HL-60/S4 (cell line): ENCODE data around the gene NUCKS1.

Source experiments
- in situ Hi-C: fragments of 300-500 bp; cut with MboI; formaldehyde crosslinking; loops from 2 replicates; pipeline ENCODE4 v1.14.3; 2022; ENCODE audit warnings: low sequenced_read_pairs

The NUCKS1 gene

DNA sequence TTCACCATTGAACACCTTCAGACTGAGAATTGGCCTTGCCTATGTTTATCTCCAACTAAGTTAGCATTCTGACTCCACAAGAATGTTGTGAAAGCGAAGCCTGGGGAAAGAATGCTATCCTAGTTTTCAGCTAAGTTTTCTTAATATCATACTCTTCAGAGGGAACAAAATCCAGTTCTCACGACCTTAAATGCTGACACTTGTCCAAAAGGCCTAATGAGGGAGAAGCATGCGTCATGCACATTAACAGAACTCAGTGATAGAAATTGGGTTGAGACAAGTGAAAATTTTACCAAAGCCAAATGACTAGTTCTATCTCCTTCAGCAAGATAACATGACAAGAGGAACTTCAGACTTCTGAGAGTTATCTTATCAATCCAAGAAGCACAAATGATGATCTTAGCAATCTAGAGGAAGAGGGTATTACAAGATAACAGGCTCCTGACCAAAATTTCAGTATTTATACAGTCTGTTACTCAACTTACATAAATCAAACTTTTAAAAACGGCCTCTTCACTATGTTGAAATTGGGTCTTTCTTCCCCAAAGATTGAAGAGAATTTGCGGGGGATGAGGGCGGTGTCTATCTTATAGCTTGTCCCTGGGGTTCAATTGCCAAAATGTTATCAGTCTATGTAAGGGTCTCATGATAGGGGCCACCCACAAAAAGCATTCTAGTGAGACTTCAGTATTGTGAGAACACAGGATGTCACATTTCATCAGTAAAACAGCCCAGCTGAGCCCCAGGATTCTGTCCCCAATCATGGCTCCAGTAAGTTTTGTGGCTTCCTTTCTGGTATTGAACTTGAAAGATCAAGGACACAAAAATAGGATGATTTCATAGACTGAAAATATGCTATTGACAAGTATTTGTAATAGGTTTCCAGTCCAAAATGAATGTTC lies 43.1 kb downstream of the NUCKS1 start:
- in situ Hi-C loops: no loop called here

DNA sequence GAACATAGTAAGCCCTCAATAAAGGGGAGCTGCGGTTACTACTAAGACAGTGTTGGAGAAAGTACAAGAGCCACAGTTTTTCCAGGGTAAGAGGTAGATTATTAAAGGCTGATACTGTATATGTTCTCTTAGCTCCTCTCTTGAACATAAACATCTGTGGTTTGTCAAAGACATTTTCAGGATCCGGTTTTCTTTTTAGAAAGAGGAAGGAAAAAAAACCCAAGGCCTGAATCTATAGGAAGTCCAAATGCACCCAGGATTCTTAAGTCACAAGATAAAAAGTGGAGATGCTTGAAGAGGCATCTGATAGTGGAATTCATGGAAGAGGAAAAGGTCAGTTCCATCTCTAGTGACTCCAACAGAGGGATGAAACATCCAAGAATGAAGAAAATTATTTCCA lies 45.1 kb downstream of the NUCKS1 start:
- in situ Hi-C loops: no loop called here

DNA sequence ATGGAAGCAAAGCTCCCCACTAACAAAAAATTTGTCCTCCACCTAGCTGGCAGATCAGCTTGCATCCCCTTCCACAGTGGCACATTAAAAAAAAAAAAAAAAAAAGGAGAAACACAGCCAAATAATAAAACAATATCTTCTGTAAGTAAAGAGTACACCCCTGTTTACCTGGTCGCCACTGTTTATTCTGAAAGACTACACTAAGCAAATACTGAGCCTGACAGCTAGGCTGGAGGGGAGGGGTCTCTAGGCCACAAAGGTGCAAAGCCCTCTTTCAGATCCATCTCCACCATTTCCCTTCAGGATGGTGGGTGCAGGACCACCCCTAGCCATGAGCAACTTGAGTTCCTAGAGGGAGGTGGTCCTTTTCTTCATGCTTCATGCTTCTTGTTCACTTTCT lies 46.9 kb downstream of the NUCKS1 start:
- in situ Hi-C loops: no loop called here

DNA sequence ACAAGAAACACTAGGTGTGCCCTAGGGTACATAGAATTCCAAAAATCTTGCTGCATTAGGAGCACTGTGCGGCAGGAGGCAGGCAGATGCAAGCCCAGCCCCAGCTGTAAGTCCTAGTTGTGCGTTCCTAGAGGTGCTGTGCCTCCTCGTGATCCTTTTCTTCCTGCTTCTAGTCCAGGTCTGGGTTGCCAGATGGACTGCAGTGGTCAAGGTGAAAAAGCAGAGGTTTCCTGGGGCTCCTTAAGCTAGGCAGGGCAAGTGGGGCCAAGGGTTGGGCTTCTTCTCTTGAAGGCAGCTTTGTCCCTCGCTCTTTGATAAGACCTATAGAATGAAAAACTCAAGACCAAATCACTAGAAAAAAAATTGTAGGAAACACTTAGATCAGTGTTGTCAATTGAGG lies 48.1 kb downstream of the NUCKS1 start:
- in situ Hi-C loops: no loop called here

DNA sequence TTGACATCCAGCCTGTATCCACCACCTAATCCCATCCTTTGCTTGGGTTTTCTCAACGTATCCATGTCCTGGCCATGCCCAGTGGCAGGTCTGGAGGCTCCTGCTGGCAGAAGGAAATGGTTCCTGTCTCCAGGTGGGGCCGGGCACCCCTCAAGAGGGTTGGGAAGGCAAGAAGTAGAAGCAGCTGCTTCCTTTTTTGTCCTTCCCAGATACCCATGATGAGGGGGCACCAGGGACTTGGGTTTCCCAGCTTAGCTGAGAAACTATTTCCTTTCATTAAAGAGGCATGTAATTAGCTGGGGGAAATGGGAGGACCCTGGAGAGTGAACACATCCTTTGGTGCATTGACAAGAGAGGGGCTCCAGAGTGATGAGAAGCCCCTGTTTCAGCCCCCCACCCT lies 48.6 kb downstream of the NUCKS1 start:
- in situ Hi-C loops: no loop called here

DNA sequence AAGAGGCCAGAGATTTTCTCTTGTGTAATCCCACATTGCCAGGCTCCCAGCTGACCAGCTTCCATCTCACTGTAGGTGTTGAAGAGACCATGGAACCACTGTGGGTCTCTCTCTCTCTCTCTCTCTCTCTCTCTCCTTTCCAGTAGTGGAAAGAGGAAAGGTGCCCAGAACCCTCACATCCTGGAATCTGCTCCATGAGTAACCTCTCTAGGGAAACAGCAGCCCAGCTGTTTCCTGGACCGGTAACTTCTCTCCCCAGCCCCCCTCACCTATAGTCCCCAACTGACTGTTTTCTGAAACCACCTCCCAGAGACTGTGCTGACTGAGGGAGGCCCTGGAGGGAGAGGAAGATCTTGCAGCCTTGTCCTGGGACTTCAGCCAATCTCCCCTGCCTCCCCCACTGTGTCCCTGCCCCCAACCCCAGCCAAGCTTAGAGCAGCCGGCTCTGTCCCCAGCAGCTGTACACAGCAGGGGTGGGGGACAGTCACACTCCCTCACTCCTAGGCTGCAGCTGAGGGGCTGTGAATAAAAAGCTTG lies 49.0 kb downstream of the NUCKS1 start:
- in situ Hi-C loops: no loop called here

DNA sequence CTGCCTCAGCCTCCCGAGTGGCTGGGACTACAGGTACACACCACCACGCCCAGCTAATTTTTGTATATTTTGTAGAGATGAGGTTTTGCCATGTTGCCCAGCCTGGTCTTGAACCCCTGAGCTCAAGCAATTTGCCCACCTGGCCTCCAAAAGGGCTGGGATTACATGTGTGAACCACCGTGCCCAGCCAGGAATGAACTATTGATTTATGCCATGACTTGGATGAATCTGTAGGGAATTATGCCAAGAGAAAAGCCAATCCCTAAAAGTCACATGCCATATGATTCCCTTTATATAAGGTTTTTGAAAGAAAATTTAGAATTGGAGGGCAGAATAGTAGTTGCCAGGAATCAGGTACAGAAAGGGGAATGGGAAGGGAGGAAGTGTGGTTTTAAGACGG lies 50.6 kb downstream of the NUCKS1 start:
- in situ Hi-C loops: no loop called here

DNA sequence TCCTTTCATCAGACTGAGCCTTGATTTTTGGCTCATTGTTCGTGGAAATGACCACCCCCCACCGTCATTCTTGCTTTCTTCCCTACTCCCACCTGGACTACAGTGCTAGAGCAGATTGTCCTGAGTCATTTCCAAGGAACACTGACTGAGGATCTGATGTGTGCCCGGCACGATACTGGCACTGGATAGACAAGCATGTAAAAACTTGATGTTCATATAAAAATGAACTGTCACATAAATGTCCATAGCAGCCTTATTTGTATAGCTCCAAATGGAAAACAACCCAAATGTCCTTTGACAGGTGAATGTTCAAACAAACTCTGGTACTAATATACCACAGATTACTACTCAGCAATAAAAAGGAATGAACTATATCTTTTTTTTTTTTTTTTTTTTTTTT lies 51.1 kb downstream of the NUCKS1 start:
- in situ Hi-C loops: no loop called here

DNA sequence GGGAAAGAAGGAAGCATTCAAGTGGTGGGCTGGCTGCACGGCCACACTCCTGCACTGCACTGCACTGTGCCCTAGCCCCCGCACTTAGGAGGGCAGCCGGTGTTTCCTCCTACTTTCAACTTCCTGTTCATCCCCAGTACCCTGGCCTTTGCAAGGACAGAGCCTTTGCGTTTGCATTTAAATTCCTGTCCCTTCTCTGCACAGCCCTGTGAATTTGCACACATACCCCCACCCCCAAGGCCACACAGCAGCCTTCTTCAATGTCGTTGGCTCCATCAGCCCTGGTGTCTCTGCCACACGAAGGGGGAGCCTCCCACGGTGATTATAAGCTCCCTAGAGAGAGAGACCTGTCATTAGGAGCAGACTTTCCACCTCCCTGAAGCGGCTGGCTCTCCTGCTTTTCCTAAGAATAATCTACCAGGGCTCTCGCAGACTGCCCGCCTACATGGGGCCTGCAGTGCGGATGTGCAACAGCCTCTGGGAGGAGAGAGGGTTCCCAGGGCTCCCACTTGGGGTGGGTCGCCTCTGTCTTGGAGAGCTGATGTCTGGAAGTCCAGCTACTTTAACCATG lies 56.5 kb downstream of the NUCKS1 start:
- in situ Hi-C loops: no loop called here

DNA sequence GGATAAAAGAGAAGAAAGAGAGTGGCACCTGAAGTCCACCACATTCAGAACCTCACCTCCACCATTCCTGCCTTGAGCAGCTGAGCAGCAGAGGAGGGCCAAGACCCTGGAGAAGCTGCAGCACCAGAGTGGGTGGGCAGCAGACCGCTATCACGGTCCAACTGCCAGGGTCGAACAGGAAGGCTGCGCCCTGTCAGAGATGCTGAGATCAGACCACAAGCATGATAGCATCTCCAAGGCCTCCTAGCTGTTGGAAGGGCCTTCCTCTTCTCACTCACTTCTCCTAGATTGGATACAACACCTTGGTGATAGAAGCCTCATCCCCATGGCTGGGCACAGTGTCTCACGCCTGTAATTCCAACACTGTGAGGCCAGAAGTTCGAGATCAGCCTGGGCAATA lies 57.6 kb downstream of the NUCKS1 start:
- in situ Hi-C loops: no loop called here

DNA sequence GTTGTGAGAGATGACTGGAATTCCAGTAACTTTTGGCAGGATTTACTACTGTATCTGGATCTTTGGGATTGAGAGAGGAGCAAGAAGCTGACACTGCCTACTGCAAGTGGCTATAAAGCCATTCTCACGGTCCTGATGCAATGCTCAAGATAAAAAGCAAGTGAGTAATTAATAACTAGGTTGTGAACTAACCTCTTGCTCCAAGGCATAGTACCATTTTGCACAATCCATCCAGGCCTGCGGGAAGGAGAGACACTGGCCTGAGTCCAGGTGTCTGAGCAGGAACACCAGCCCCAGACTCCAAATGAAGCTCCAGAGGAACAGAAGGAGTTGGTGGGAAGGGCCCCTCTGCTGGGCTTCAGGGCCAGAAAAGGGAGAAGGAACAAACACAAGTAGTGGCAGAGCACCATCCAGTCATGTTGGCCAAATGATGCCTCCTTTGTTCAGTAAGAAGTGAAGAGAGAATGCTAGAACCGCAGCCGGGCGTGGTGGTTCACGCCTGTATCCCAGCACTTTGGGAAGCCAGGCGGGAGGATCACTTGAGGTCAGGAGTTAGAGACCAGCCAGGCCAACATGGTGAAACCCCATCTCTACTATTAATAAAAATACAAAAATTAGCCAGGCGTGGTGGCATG lies 59.7 kb downstream of the NUCKS1 start:
- in situ Hi-C loops: no loop called here

DNA sequence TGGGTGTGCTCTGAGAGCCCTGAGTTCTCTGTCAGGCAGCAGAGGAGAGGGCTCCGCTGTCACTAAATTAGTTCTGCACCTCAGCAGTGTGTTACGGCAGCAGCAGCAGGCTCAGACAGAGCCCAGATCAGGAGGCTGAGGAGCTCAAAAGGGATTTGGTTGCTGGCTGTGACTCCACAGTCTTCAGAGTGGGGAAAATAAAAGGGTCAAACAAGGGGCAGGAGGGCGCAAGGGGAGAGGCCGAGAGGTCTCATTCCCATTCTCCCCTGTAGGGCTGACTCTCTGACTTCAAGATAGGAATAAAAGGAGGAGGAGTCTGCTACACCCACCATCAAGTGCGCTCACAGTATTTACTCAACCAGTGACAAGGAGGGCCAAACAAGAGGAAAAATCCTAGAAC lies 60.5 kb downstream of the NUCKS1 start:
- in situ Hi-C loops: no loop called here

DNA sequence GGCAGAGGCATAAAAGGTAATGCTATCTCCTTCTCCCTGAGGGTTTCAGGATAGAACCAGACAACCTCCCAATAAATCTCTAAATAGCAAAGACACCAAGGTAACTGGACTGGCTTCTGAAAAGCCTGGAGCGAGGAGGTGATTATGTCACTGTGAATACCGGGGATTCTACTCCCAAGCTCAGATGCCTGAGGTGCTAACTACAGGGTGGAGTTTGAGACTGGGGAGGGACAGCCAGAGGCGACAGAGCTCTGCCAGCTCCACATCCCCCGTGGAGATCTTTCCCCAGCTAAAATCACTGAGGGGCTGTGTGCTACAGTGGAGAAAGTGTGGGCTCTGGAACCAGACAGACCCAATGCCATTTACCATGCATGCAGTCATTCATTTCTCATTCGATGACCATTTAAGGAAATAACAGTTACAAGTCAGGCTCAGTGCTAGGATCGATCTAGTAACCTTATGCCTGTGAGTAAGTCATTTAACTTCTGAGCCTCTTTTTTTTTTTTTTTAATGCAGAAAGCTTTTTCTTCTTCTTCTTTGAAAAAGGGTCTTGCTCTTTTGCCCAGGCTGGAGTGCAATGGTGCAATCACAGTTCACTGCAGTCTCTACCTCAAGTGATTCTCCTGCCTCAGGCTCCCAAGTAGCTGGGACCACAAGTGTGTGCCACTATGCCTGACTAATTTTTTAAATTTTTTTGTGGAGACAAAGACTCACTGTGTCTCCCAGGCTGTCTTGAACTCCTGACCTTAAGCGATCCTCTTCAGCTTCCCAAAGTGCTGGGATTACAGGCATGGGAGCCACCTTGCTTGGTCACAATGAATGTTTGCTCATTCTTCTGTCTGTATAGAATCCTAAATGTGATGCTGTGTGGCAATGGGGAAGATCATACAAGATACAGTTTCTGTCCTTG lies 61.6 kb downstream of the NUCKS1 start:
- in situ Hi-C loops: no loop called here

DNA sequence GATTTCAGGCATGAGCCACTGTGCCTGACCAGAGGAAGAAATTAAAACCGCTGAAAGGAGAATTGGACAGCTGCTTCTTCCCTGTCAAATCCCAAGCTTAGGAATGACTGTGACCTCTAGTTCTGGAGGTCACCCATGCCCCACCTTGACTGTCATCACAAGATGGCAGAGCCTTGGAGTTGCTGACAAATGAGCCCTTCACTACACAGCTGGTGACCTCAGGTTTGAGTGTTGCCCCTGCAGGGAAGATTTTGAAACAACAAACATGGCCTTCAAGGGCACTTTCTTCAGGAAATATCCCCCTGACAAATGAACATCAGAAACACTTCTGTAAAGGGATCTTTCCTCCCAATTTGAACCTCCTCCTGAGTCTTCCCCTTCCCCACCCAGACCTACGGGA lies 62.7 kb downstream of the NUCKS1 start:
- in situ Hi-C loops: no loop called here

DNA sequence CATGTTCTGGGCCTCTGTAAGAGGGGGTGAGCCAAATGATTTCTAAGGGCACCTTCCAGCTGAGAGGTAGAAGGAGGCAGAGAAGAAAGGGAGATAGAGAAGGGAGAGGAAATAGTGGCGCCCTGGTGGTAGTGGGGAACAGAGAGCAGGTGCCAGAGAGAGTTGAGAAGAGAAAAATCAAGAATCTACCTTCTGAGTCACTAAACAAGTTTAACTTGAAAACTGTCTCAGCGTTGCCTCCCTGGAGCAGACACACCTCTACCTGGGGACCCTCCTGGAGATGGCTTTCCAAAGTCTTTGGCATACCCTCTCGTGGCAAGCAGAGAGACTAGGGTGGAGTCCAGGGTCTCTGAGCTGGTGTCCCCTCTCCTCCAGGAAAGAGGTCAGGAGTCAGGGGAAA lies 68.6 kb downstream of the NUCKS1 start:
- in situ Hi-C loops: no loop called here

DNA sequence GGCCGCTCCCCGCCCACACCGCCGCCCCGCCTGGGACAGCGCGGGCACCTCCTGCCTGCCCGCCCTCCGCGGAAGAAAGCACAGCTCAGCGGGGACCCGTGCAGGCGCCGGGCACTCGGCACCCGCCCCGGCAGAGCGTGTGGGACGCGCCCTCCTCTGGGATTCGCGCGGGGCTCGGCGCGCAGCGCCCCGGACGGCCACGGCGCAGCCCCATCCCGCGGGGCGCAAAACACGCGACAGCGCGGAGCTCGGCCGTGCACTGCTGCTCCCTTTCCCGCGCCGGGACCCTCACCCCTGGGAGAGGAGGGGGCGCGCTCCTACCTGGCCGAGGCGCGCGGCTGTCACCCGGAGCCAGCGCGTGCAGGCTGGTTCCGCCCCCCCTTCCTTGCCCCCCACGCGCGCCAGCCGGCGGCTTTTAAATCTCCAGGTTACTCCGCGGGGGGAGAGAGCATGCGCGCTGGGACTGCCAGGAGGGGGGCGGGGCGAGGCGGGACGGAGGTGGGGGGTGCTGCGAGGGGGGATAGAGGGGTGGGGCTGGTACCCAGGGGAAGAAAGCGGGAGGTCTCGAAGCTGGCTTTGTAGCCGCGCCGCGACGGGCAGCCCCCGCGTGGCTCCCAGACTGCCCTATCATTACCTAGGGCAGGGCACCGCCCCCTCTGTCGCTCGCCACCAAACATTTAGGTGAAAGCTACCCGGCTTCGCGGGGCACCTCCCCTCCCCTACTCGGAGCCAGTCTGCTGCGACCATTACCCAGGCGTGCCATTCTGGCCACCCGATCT lies 69.7 kb downstream of the NUCKS1 start, which contains the start of gene SLC45A3:
SLC45A3 (minus strand) TSS at position 437 of the 779 bp plus-strand sequence. CDS start 15,853 bp downstream, outside the sequence.
- in situ Hi-C loops: no loop called here

DNA sequence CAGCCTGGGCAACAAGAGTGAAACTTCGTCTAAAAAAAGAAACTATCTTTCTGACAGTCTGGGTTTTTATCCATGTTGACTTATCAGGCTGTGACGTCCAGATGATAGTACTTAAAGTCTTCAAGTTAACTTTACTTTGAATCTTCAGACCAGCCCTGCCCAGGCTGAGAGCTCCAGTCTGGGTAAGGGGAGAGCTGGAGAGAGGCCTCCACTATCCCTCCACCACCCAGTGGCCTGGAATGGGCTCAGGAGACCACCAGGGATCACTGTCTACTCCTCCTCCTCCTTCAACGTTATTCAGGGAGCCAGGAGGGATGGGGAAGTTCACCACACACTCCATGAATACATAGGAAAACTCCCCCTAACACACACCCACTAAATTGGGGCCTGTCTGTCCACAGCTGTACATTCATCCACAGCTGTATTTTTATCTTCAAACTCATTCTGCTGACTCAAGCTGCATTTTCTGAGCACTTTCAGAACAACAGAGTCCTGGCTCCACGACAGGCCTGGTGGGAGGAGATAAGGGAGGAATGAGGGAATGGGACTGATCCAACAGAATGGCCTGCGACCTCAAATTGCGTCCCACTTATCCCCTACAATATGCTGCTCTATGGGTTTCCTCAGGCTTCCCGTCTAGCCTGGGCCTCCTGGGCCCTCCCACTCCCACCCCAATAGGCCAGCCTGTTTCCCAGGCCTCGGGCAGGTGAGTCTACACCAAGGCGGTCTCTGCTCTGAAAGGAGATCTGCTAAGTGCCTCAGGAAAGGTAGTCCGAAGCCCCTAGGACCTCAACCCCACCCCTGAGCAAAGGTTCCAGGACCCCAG lies 71.5 kb downstream of the NUCKS1 start:
- in situ Hi-C loops: no loop called here

DNA sequence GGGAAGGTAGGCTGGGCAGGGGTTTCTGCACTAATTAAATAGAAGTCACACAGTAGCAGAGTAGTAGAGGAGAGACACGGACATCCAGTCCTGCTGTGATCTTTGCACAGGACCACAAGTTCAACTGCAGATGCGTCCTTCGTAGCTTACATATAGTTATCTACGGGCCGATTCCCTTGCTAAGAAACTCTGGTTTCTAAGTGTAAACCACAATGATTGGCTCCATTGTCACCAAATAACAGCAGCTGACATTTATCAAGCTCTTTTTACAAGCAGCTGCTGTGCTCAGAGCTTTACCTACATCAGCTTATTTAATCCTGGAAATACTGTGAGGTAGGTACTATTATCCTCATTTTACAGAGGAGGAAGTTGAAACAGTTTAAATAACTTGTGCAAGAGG lies 72.8 kb downstream of the NUCKS1 start:
- in situ Hi-C loops: no loop called here

DNA sequence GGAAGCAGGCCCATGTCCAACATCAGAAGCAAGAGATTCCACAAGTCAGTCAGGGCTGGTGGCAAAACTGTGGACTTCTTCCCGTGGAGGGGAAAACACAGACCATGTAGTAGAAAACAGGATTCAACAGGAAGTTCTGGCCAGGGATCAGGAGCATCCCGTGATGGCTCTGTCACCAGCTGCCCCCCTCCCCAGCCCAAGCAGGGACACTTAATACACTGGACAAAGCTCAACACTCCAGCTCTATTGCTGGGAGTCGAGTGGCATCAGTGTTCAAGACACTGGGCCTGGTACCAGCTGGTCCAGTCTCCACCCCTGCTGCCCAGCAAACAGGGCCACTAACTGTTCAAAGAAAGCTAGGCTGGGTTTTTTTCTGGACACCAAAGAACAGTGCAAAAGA lies 73.4 kb downstream of the NUCKS1 start:
- in situ Hi-C loops: no loop called here
